Right hindlimb (tissue), 1 donor: ENCODE measurements around the gene FRMD4A.
"Not testable (repeated sequence)": the region's sequence is repeated elsewhere in the genome, so short reads cannot be mapped to it uniquely, and the experiment has no call there.

Experiments
- DNase-seq: peaks from one replicate; pipeline ENCODE4 v3.0.0-alpha.2; 2018

Gene FRMD4A

DNA sequence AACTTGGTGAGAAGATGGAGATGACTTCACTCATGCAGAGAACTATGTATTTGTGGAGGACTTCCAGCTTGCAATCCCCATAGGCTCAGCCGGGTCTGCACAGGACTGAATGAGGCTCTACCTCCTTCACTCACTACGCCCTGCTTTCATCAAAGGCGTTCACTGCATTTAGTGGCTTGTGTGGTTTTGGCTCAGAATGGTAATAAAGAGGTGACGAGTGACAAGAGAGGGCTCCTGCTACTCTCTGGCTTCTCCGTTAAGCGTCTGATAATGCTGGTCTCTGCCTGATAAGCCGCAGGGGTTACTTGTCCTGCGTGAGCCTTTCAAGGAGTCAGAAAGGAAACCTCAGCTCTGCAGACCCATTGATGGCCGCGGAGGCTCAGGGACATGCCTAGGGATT is 400.6 kb downstream of the FRMD4A start:
- DNase-seq = peak; percentile 34

DNA sequence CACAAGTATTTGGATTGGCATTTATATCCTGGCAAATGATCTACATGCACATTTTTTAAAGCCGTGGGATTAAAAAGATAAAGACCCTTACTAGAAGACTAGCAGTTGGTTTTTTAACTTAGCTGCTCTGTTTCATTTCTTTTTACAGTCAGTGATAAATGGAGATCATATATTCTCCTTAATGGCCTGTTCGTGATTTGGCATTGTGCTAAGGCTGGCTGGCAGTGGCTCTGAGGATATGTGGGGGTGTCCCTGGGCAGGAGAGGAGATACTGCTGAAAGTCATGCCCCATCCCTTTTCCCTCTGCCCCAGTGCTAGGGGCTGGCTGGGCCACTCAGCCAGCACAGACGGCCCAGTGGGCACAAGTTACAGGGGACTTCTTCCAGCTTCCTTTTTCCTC is 402.3 kb downstream of the FRMD4A start:
- DNase-seq = no peak

DNA sequence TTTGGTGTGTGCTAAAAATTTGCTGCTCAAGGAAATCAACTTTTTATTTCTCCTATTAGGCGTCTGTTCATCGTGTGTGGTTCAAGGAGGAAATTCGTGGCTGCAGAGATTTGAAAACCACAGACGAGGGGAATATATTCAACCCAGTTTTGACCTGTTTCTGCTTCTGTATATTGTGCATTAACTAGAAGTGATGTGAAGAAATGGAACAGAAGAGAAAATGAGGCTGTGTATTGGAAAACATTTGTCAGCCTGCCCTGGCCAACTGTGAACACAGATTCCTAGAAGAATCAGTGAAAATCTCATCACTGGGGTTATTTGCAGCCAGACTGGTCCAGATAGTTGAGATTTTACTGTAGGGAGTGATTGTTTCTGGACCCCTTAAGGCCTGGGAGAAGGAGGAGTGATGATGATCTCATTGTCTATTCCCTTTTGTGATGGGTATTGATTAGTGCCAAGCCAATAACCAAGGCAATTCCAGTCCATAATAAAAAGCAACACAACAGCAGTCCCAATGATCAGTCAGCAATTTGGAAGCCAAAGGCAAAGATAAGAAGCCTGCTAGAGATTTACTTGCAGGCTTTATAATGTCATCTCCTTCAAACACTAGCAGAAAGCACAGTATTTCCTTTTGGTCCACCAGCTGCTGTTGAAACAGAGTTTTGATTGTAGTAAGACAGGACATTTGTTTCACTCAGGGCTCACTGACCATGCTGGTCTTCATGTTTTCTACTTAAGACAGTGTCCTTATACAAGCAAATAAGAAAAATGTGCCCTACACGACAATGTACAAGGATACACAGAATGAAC is 404.5 kb downstream of the FRMD4A start:
- no peak for DNase-seq

DNA sequence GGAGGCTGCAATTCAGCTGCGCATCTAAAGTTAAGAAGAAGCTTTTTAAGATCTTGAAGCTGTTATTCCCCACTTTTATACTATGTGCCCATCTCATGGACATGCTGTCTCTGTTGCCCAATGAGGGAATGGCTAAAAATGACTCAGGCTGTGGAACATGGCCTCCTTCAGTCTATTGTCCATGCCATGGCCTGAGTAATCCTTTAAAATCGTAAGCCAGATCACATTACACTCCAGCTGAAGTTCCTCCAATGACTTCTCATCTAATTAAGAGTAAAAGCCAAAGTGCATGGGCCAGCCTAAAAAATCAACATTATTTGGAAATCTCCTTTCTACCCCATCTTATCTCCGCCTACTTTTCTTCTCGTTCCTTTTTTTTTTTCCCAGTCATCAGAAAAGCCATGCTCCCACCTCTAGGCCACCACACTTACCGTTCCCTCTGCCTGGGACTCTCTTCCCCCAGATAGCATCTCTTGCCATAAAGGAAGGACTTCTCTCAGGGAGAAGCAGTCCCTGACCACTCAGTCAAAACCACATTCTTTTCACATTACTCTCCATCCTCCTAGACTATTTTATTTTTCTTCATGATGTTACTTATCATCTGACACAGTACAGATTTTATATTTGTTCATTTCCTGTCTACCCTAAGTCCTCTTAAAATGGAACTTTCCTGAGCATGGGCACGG is 406.5 kb downstream of the FRMD4A start:
- DNase-seq = no peak

DNA sequence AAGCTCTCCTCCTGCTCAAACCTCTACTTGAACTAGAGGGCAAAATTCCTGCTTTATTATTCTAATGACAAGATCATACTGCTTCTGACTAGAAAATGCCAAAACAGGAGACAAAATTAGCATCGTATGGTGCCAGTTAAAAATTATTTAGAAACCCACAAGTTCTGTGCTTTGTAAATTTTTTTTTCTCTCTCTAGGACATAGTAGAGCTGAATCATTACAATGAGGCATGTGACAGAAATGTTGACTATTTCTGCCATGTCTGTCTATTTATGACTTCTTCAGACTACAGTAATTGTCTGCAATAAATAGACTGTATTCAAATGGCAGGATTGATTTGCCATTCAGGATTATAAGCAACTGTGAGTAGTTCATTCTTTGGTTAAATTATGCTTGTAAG is 408.1 kb downstream of the FRMD4A start:
- no peak for DNase-seq

DNA sequence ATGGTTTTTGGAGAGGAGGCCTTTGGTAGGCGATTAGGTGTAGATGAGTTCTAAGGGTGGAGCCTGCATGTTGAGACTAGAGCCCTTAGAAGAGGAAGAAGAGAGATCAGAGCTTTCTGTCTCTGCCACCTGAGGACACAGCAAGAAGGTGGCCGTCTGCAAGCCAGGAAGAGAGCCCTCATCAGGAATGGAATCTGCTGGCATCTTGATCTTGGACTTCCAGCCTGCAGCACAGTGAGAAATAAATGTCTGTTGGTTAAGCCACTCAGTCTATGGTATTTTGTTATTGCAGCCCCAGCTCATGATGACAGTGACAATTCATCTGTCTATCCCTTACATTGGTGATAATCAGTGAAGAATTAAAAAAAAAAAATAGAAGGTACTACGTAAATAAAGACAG is 408.8 kb downstream of the FRMD4A start:
- no peak for DNase-seq

DNA sequence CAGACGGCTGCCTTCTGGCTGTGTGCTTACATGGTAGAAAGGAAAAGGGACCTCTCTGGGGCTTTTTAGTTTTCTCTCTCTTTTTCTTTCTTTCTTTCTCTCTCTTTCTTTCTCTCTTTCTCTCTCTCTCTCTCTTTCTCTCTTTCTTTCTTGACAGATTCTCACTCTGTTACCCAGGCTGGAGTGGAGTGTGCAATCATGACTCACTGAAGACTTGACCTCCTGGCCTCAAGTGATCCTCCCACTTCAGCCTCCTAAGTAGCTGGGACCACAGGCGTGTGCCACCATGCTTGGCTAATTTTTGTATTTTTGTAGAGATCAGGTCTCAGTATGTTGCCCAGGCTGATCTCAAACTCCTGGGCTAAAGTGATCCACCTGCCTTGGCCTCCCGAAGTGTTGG is 409.6 kb downstream of the FRMD4A start:
- DNase-seq = not testable (repeated sequence)

DNA sequence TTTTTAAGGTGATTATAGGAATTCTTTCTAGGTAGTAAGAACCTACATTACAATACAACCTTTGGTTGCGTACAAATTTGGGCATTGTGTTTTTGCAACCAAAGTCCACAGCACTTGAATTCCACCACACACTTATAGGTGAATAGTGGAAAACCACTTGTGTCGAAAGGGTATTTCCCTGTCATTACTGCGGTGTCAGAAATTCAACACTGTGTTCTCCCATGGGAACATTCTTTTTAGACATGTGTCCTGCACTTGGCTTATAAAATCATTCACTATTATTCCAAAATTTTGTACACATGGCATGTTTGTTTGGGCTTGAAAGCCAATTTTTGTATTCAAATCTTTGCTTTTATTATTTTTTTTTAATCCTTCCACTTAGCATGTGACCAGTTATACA is 410.3 kb downstream of the FRMD4A start:
- DNase-seq = no peak

DNA sequence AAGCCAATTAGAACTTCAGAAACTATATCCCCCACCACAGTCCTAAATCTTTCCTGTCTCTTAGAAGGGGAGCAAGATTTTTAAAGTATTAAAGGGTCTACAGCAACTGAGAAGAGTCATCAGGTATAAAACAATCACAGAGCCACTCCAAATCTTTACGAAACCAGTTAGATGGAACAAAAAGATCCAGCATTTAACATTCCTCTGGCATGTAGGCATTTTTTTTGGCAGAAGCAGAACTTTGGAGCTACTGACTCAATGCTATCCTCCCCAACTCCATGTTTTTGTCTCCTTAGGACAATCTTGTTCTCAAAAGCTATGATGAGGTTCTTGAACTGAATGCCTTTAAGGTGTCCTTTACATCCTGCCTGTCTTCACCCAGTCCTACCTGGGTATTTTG is 410.7 kb downstream of the FRMD4A start:
- DNase-seq = no peak

DNA sequence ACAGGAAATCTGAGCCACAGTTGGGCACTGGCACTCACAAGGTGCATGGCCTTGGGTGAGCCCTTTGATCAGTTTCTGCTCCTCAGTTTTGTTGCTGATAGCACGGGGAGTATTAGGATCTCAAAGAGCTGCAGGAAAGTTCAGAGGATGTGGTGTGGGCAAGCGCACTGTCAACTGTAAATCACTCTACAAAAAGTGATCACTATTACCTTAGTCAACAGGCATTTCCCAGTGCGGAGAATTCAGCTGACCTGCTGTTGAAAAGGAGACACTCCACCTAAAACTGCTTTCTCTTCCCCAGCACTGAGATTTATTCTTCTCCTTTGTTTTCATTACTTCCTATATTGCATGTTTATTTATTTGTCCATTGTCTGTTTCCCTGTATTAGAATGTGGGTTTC is 412.9 kb downstream of the FRMD4A start:
- DNase-seq = no peak

DNA sequence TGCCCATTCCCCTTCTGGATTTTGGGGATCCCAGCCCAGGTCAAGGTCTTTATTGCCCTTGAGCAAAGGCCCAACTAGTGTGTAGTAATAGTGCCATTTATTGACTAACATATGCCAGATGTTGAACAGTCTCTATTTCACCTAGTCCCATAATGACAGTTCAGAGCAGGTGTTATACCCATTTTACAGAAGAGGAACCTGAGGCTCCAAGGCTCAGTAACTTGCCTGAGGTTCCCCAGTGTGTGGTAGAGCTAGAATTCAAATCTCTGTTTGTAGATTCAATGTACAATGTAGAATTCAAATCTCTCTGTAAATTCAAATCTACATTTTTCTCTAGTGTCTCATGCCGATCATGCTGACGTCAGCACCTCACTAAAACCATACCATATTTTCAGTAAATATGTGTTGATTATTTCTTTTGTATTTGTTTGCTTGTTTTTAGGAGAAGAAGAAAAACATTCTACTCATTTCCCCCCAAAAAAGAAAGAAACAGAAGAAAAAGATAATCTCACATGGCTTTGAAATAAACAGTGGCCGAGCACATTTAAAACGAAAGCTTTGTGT is 414.3 kb downstream of the FRMD4A start:
- no peak for DNase-seq

DNA sequence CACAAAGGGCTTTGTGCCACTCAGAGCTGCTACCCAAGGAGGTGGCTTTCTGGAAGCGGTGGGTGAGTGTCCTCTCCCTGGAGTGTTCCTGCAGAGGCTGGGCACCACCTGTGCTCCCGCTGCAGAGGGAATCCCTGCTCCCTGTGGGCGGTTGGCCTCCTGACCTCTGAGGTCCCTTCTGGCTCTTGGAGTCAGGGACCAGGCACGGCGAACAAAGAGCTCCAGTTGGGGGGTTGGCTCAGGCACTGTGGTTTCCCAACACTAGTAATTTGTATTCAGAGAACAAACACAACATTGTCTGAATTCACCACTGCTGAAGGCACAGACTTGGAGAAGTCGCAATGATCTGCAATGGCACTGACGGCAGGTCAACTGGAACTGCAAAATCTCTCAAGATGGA is 415.0 kb downstream of the FRMD4A start:
- DNase-seq = no peak

DNA sequence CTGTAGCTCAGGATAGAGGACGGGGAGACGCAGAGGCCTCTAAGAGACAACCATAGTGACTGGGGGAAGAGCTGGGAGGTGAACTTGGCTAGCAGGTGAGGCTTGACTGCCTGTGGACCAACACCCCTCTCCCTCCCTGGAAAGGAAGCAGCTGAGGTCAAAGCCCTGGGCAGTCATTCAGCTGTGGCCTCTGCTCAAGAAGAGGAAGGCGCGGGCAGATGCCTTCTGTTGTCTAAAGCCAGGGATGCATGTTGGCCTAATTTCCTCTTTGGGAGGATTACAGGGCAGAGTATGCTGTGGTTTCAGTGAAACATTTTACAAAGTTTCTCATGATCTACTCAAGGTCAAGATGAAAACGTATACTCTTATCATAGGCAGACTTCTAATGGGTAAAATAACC is 416.8 kb downstream of the FRMD4A start:
- DNase-seq = no peak

DNA sequence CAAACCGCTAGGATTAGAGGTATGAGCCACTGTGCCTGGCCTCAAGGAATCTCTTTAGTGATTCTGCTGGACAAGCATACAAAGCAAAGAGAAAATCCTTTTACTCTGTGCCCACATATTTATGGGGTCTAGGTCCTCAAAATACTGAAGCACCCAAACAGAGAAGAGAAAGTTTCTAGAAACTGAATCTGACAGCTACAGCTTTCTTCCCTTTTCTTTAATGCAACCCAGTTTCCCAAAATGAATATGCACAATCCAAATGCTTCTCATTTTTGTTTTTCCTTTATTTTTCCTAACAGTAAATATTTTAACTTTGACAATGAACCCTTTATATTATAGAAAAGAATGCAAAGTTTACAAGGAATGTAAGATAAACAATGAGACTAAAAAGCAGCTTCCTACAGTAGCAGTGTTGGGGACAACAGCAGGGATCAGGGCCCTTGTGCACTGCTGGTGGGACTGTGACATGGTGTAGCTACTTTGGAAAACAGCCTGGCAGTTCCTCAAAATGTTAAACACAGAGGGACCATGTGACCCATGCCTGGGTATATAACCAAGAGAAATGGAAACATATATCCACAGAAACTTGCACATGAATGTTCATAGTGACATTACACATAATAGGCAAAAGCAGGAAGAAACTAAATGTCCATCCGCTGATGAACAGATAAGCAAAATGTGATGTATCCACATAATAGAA is 418.8 kb downstream of the FRMD4A start:
- no peak for DNase-seq

DNA sequence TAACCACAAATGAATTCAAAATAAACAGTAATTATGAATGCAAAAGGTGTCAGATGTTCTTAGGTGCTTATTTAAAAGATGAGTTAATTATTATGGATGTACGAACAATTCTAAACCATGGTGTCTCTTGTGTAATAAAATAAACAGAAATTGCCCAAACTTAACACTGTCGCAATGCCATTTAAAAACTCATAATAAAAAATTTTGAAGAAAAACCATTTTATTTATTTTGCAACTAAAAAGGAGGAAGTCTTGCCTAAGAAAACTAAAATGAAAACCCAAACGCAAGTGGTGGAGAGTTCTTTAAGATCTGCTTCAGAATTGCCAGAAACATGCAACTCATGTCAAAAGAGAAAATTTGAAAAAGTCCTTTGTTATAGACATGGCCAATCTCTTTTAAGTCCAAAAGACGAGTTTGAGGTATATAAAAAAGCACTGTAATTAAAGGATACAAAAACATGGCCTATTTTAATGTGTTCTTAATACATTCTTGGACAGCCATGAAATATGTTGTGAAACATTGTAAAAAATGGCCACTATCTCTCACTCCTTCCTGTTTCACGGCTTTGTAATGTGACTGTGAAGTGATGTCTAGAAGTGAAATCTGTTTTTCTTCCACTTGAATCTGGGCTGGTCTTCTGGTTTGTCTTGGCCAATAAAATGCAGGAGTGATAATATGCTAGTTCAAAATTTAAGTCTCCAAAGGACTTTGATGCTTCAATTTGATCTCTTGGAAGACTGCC is 421.0 kb downstream of the FRMD4A start:
- no peak for DNase-seq

DNA sequence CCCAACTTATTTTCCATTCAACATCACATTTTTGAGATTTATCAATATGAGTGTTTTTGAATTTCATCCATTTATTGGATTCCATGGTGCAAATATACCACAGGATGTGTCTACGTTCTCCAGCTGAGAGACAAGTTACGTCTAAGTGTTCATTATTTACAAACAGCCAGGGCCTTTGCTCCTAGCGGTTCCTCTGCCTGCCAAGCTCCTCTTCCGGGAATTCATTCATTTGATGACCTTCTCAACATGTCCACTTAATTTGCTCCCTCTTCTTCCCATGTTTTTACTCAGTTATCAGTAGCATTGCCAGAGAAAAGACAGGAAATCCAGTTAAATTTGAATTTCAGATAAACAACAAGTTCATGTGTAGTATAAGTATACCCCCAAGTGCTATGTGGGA is 422.2 kb downstream of the FRMD4A start:
- DNase-seq = no peak

DNA sequence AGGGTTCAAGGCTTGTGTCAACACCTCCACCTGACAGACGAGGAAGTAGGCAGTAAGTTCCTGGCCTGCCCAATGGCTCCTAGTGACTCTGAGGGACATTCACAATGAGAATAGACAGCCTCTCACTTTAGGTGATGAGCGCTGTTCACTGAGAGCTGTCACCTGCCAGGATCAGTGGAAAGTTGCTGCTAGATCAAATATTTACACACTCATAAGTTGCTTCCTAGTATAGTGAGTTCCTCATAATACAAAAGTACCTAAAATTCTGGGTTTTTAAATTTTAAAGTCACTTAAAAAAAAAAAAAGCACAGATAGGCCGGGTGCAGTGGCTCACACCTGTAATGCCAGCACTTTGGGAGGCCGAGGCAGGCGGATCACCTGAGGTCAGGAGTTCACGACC is 423.2 kb downstream of the FRMD4A start:
- DNase-seq = no peak

DNA sequence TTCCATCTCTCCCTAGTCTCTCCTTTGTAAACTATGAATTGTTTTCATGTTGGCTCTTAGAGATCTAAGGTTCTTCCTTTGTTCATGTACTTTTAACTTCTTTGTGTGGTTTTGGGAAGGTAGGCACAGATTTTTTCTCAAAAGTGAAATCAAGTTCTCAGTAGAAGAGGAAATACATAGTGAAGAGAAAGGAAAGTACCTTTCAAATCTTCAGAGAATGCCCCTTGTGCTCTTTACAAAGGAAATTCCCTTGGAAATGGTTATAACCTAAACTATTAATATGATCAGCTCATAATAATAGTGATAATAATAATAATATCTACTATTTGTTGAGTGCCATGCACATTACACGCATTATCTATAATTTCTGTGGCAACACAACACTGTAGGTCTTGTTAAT is 425.4 kb downstream of the FRMD4A start:
- no peak for DNase-seq

DNA sequence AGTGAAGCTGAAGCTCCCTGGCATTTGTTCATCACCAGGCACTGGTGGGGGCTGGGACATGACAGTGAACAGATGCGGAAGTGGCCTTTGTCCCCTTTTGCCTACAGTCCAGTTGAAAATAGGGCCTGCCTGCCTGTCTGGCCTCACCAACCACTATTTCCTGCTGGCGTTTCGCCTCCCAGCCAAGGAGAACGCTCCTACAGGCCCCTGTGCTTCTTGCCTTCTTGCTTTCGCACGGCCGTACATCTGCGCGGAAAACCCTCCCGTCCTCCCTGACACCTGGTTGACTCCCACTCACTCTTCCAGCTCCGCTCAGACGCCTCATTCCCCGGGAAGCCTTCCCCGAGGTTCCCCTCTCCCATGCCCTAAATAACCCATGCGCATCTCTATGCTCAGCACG is 426.7 kb downstream of the FRMD4A start:
- no peak for DNase-seq

DNA sequence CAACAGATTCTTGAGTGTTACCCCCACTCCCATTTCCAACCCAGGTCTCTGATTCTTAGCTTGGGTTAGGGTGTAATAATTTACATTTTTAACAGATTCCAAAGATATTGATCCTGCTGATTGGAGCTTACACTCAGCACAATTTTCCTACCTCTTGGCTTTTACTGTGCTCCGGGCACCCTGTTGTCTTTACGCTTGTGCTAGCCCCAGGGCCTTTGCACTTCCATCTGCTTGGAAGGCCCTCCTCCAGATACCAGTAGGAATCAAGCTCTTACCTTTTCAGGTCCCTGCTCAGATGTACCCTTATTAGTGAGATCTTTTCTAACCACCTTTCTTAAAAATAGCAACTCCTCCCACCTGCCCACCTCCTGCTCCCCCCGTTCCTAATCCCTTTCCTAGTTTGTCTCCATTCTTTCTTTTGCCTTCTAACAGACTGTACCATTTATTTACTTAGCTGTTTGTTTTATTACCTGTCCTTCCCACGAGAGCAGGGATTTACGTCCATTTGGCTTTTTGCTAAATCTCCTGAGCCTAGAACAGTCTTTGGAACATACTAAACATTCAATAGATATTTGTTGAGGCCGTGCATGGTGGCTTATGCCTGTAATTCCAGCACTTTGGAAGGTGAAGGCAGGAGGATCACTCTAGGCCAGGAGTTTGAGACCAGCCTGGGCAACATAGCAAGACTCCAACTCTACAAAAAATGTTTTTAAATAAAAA is 427.7 kb downstream of the FRMD4A start:
- no peak for DNase-seq

DNA sequence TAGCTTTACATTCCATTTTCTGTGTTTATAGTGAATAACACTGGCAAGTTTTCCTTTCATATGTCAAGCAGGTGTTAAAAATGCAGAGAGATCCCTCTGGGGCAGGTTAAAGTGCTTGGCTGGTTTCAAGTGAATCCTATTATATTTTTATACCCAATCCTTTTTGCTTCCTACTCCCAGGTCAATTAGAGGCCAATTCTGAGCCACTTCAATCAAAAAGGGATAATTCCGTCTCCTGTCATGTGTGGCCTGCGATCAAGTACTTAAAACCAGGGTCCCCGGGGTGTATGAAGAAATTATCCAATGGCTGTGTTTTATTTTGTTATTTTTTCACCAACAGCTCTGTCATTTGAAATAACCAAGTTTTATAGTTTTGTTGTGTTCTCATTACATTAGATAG is 430.8 kb downstream of the FRMD4A start:
- no peak for DNase-seq

DNA sequence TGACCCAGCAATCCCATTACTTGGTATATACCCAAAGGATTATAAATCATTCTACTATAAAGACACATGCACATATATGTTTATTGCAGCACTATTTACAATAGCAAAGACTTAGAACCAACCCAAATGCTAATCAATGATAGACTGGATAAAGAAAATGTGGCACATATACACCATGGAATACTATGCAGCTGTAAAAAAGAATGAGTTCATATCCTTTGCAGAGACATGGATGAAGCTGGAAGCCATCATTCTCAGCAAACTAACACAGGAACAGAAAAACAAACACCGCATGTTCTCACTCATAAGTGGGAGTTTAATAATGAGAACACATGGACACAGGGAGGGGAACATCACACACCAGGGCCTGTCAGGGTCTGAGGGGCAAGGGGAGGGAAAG is 434.6 kb downstream of the FRMD4A start:
- not testable (repeated sequence) for DNase-seq
